Left lobe of liver (tissue), 2 donors: ENCODE data around the gene FRS3. TPM values are rescaled to one million over a fixed set of nuclear protein-coding genes. Genes with fewer than 3 reads are reported as not detected.
"Not testable (repeated sequence)": the region's sequence is repeated elsewhere in the genome, so short reads cannot be mapped to it uniquely, and the experiment has no call there.

Source experiments
- ATAC-seq: fragments of 200-7000 bp; cut with Tn5 transposase; one replicate; pipeline ENCODE4 v1.9.1; 2020; ENCODE audit warnings: mild to moderate bottlenecking, moderate library complexity
- DNase-seq: peaks from one replicate; pipeline ENCODE4 v3.0.0-alpha.2; 2020; ENCODE audit warnings: low spot score
- total RNA-seq: library from RNA; stranded (reverse); gene quantifications from one replicate; pipeline ENCODE4 v1.2.1, GENCODE V29; 2021
- donor health status: DM: no; HTN: no; CAD: no; lungs with moderate emphysema.
- donor health status: DM: no; HTN: yes; CAD: no.

The FRS3 gene
- total RNA-seq, 1 donor from 2014 or later, result 4.4 TPM

DNA sequence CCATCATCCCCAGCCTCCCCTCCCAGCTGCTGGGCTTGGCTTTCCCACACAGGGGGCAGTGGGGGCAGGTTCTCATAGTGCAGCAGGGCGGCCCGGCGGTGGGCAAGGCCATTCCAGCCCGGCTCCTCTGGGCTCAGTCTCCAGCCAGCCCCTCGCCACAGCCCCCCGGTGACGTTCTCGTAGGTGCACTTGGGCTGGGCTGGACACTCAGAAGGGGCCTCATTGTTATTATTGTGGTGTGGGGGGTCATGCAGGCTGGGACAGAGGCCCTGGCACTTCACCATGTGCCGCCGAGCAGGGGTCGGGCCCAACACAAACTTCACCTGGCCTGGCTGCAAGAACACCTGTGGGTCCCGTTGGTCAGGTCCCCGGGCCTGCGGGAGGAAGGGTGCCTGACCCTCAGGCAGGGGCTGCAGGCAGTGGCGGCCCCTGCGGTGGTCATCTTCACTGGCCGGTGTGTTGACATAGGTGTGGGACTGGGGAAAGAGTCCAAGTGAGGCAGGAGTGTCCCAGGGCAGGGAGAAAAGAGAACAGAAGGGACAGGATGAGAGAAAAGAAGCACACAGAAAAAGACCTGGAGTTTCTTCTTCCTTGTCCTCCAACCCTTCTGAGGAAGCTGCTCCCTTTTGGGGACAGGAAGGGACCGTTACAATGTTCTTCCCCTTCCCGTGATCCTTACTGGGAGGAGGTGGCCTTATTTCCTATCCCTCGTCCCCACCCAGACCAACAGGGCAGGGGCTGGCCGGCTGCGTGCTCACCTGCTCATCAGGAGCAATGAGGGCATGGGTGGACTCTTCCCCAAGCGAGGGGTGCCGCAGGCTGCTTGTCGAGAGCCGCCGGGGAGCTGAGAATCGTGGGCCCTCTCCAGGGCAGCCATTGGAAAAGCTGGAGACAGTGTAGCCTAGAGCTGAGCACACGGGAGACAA lies 8.4 kb downstream of the FRS3 start:
- ATAC-seq, result no peak
- DNase-seq, result no peak

DNA sequence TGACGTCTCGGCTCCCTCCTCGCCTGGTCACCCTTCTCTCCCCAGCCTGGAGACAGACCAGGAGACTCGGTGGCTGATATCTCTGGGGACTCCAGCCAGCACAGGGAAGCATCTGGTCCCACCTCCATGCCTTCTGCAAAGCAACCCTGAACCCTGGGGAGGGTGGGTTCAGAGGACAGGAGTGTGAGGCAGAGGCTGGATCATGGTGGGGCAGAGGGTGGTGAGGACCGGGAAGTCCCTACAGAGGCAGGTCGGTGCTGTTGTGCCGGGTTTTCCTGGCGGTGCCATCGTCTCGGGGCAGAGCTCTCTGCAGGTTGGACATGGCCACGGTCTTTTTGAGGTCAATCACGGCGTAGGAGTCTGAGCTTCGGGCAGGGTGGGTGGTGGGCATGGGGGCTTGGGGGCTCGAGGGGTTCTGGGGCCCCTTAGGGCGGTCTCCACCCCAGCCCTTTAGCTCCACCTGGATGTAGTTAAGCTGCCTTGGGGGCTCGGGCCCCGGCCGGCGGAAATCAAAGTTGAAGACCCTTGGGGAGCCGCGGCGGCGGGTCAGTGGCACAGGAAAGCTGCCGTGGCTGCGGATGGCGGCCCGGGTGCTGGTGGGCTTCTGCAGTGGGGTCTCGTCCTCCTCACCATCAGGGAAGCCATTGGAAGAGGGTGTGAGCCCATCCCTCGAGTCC lies 9.2 kb downstream of the FRS3 start:
- ATAC-seq, result no peak
- DNase-seq, result no peak

DNA sequence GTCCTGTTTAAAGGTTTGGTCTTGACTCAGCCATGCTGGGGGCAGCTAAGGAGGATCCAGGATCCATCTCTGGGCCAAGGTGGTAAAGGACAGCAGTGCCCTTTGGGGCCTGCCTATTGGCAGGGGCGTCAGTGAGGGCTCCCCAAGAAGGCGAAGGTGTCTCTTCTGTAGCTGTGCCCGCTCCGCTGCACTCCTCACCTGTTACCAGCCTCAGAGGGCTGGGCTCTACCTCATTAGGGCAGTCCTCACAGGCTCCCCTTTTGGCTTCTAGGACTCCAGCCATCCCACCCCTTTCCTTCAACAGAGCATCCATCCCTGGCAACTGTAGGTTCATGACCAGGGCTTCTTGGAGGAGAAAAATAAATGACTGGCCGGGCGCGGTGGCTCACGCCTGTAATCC lies 10.3 kb downstream of the FRS3 start:
- ATAC-seq (no peak), DNase-seq (no peak)

DNA sequence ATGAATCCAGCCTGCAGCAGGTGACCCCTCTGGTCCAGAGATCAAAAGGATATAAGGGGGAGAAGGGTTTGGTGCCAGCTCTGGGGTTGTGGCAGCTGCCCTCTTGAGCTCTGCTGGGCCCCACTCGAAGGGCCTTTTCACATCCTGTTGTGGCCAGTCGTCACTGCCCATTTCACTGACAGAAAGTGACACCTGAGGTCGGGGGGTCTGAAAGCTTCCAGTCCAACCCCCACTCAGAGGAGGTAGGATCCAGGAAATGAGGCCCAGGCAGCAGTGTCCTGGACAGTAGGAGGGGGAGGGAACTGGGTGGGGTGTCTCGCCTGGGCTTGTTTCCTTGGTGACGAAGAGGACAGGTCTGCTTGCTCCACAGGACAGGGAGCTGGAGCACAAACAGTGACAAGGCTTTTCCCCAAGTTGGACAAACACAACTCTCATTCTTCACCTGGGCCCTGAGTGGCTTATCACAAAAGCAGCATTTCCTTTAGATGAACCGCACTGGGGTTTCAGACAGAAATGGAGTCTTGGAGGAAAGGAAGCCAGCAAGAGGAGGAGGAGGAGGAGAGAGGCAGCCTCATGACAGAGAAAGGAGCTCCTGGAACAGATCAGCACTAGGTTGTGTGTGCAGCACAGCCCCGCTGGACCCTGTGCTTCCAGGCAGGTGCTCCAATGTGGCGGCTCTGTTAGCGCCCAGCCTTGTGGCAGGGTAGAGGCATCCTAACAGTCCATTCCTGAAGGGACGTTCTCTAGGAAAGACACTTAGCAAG lies 11.0 kb downstream of the FRS3 start:
- ATAC-seq, result no peak
- no peak for DNase-seq

DNA sequence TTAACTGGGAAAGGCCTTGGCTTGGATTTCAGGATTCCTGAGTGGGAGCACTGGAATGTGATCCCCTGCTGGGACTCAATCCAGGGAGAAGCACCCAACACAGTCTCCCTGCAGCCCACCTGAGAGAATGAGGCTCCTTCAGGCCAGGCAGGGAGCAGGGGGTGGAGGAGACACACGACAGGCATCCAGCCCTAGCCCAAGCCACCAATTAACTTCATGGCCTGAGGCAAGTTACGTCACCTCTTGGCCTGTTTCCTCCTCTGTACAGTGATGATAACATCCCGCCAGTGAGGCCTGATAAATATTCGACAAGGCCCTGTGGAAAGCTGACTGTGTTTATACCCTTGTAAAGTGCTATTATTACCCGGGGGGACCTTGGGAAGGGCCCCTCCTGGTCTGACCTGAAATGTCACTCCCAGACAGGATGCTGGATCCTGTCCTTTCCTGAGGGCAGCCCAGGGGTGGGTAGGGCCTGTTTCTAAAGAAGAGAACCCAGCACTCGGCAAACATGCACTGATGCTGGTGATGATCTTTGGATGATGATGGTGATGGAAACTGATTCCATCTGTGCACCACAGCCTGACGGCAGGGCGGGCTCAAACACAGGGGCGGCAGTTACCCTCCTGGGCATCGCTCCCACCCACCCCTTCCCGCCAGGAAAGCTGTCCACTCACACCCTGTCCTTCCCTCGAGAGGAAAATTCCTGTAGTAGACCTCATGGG lies 12.4 kb downstream of the FRS3 start:
- DNase-seq (no peak), ATAC-seq (peak; percentile 72)

DNA sequence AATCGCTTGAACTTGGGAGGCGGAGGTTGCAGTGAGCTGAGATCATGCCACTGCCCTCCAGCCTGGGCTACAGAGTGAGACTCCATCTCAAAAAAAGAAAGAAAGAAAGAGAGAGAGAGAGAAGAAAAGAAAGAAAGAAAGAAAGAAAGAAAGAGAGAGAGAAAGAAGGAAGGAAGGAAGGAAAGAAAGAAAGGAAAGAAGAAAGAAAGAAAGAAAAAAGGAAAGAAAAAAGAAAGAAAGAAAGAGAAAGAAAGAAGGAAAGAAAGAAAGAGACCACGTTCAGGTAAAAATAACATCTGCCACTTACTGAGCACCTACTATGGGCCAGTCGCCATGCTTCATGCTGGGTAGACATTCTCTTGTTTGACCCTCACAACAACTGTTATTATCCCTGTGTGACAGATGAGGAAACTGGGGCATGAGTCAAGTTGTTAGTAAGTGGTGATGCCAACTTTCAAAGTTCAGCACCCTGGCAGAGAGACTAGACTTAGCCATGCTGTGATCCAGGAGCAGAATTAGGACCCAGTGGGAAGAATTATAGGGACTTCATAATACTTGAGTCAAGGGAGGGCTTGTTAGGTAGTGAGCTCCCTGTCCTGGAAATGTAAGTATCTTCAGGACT lies 13.5 kb downstream of the FRS3 start:
- not testable (repeated sequence) for DNase-seq, ATAC-seq

DNA sequence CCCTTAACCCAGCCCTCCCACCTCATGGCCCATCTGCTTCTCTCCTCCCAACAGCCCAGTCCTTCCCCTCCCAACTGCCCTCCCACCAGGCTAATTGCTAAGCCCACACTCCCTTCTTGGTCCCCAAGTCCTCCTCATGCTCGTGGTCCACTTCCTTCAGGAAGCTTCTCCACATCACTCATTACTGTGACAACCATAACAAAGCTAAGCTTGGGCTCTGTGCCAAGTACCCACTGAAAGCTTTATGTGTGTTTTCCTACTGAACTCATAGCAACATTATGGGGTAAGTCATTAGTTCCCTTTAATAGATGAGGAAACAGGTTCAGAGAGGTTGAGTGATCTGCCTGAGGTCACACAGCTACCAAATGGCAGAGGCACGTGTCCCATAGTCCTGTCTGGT lies 16.2 kb downstream of the FRS3 start:
- no peak for DNase-seq
- ATAC-seq, result no peak

DNA sequence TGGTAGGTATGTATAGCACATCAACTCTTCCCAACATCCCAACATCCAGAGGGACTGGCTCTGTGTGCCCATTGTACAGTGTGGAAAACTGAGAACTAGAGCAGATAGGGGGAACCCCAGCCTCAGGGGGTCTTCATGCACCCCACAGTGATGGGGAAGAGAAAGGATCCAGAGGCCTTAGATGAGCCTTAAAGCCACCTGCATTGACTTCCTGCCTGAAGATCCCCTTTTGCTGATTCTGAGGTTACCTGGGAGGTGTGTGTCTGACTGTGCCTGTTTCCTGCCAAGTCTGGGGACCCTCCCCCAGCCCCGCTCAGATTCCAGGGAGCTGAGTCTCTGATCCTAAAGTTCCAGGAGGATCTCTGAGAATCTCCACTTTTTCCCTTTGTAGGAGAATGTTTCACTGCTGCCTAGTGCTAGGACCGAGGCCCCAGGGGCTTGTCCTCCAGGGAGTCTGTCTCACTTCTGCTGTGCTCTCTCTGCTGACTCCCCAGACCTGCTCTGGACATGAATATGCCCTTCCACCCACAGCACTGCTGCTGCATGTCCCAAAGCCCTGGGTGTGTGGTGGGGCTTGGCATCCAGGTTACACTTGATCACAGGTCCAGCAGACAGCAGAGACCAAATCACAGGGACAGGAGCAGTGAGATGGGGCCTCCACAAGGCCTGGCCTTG lies 19.7 kb downstream of the FRS3 start:
- DNase-seq (no peak), ATAC-seq (no peak)

DNA sequence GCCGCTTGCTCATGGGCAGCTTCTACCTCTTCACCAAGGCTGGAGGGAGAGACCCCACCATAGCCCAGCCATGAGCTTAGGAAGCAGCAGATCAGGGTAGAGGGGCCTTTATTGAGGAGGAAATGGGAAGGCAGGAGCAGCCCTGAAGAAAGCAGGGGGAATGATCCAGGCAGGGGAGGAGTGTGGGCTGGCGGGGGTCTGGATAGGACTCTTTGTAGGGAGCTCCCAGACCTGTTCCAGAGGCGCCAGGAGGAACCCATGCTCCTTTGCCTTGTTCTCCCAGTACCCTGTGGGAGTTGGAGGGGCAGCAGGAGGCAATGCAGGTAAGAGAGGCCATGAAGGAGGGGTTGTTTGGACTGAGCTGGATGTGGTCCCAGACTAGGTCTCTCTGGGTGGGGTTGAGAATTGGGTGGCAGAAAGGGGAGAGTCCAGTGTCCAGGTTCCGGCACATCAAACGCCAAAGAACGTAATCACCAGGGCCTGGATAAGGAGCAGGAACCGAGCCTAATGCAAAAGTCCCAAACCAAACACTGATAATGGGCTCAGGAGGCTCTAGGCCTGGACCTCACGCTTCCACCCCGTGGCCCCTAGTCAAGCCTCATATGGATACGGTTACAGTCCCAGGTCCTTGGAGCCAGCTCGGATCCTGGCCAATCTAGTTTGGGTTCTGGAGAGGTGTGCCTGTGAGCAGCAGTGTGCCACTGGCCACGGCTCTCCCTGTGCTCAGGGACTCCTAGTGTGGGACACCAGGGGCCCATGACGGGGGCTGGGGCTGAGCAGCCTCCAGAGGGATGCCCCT lies 20.4 kb downstream of the FRS3 start:
- ATAC-seq (no peak), DNase-seq (no peak)

DNA sequence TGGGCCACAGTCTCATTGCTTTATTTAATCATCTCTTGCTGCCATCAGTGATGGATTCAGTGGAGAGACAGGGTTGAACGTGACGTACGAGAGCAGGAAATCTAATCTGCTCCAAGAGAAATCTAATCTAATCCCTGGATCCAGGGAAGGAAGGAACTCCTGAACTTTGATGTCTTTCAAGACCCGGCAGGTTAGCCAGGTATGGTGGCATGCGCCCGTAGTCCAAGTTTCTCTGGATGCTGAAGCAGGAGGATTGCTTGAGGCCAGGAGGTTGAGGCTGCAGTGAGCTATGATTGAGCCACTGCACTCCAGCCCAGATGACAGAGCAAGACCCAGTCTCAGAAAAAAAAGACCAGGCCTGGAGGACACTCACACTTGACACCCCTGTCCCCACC lies 21.1 kb downstream of the FRS3 start:
- DNase-seq (no peak), ATAC-seq (no peak)

DNA sequence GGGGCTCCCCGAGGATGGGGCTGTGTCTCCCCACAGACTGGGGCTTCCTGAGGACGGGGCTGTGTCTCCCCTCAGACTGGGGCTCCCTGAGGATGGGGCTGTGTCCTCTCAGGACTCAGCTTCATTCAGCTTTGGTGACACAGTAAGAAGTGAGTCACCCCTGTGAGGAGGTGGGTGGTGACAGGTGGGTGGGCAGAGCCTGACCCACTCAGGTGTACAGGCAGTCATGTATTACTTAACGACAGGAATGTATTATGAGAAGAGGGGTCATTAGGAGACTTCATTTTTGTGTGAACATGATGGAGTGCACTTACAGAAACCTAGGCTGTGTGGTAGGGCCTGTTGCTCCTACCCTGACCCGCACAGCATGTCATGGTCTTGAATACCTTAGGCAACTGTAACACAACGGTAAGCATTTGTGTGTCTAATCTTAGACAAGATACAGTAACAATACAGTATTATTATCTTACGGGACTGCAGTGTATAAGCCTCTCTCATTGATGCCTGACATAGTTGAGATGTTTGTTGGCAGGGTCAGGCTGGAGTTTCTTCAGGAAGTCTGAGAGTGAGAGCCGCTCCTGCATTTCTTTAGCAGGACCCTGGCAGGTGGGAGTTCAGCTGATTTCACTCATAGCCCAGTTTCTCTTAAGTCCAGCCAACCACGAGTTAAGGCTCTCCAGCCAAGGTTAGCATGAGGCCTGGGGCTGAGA lies 21.6 kb downstream of the FRS3 start:
- DNase-seq, result no peak

DNA sequence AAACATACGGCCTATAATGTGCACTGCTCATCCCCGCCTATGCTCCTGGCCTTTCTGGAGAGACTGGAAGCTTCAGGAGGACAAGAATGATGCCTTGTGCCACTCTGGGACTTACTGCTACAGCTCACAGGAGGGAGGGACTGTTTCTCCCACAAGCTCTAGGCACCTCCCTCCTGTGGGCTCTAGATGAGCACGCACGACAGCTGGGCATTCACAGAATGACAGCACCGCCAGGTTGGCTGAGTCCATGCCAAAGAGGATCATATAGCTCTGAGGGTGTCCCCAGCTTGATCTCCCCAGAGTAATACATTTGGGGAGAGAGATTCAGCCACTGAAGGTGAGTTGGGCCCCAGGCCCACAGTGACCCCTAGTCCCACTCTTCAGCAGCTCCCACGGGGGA lies 22.4 kb downstream of the FRS3 start:
- no peak for ATAC-seq
- no peak for DNase-seq

More for the DNA sequence above, 21.6 kb downstream of the FRS3 start:
- ATAC-seq, result no peak

DNA sequence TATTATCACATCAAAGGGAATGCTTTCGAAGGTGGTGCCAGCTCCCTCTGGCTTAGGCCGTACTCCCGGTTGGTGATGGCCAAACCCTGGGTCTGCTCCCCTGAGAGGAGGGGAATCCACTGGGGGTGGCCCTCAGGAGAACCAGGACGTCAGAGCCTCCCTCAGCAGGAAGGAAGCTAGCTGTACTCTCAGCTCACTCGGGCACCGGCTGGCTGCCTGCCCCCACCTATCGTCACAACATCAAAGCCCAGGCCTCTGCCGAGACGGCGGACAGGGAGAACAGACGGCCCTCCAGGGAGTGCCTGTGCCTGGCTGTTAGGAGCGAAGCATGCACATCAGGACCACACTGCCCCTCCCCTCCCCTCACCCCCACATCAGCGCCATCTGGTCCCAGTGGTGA lies 23.3 kb downstream of the FRS3 start:
- DNase-seq (no peak), ATAC-seq (no peak)

DNA sequence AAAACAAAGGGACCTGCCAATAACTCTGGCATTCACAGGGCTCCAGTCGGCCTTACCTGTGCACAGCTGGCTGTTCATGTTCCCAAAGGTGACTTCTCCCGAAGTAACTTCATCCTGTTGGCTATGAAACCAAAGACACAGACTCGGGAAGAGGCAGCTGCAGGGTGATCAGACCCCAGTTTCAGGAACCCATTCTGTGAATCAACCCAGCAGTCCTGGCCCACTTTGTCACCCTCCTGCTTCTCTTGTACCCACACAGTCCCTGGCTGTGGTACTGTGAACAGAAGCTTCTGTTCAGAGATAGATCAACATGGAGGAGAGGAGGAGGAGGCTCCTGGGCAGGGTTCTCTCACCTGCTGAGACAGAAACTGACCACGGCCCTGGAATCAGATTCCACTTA lies 23.8 kb downstream of the FRS3 start:
- DNase-seq (no peak), ATAC-seq (no peak)

DNA sequence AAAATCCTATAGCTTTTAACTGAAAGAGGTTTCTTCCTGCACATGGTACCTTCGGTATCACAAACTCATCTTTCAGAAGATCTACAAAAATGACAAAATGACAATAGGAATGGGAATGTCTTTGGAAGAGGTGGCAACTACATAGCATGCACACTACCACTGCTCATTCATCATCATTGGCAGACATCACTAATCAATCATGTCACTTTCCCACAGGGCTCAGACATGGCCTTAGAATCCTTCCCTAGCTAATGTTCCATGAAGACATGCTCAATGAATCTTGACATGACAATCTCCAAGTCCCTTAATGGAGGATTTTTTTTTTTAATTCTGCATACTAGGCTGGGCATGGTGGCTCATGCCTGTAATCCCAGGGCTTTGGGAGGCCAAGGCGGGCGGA lies 29.3 kb downstream of the FRS3 start:
- ATAC-seq (no peak), DNase-seq (no peak)

DNA sequence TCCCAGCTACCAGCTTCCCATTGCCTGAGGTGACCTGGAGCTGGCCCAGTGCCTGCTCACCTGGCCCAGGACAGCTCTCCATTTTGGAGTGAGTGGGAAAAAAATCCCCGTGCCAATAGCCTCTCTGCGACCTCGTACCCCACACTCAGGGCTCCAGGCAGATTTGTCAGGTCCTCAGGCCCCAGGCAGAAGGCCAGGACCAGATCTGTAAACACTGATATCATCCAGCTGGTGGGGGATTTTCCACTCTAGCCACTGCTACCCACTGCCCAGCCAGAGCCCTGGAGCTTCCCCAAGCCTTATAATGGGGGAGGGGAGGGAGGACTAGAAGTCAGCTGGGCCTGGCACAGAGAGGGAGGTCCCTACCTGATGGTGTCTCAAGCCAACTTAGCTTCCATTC lies 31.2 kb downstream of the FRS3 start:
- no peak for ATAC-seq
- no peak for DNase-seq

DNA sequence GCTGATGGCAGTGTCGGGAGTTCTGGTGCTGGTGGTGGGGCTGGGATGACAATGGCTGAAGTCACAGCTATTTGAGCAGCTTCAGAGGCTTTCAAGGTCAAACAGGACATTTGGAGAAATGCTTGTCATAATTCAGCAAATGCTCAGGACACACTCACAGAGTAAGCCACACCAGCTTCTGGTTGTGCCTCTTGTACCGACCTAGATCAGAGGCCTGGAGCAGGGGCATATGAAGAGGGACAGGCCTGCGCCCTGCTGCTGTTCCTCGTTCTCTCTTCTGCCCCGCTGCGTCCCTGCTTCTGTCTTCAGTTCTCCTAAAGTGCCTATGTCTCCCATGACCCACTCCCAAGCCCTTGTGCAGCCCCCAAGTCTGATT lies 31.6 kb downstream of the FRS3 start:
- ATAC-seq, result no peak
- no peak for DNase-seq

DNA sequence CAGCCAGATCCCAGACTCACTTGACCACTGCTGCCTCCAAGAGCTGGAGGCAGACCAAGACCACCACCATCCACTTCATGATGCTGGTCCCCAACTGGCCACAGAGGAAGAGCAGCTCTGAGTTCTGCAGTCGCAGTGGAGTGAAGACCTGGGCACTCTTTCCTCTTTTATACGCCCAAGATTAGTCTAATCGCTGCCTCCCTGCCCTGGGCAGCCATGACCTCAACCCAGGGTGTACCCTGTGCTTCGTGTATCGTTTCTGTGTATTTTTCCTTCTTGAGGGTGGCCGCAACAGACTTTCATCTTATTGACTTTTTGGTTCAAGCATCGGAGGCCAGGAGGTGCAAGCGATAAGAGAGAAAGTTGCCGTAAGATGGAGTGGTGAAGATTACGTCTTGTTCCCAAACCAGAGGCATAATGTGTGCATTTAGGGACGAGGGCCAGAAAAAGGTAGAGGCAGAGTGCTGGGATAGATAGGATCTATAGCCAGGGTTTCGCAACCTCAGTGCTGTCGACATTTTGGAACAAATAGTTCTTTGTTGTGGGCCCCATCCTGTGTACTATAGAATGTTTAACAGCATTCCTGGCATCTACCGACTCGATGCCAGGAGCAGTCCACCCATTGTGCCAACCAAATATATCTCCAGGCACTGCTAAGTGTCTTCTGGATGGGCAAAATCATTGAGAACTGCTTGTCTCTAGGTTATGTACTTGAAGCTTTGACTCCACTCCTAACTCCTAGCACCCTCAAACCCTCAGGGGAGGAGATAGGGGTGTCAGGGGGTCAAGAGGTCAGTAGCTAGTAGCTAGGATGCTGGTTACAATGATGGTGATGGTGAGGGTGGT lies 32.2 kb downstream of the FRS3 start, which contains the start of gene PGC:
Gene PGC, minus strand, starts transcription at position 142 of the 846 bp plus-strand sequence. Its CDS starts 63 bp downstream, at position 79.
- ATAC-seq (no peak), DNase-seq (no peak)
